ENCODE results near the gene RFX4.

GRCh38 chr12:106782619-106783018 is 199.8 kb downstream of the RFX4 start:
- no peak for TF ChIP-seq CTCF (IDR thresholded peaks at IDR 0.05; ENCODE audit: borderline replicate concordance, extremely low read depth, low read length, poor library complexity, severe bottlenecking)
- TF ChIP-seq EZH2 (IDR thresholded peaks at IDR 0.05; ENCODE audit: borderline replicate concordance, low read depth, low read length, severe bottlenecking) = no peak
